Endothelial cell of umbilical vein (primary cell): ENCODE results near the gene ZEB1. TPM values are rescaled to one million over a fixed set of nuclear protein-coding genes. Genes with fewer than 3 reads are reported as not detected.

Source experiments
- BruUV-seq: library from RNA; stranded (reverse); fragments of 400-500 nt; replicated peaks from 2 replicates; lab custom pipeline; 2021; lab: Mats Ljungman, UMichigan
- CTCF ChIA-PET: fragments of 300-600, 350-600 bp; sonication (Branson Sonifier 250); formaldehyde crosslinking; loops from one replicate; lab custom pipeline; 2021; ENCODE audit warnings: antibody characterized with exemption, inconsistent platforms; lab: Charles Lee
- POLR2A ChIA-PET: fragments of 300-600, 350-600 bp; sonication (Branson Sonifier 250); formaldehyde crosslinking; loops from one replicate; lab custom pipeline; 2021; ENCODE audit warnings: antibody characterized with exemption, inconsistent platforms; lab: Charles Lee
- DNase-seq: peaks from one replicate; pipeline ENCODE4 v3.0.0-alpha.2; 2011; ENCODE audit warnings: low read depth, low spot score
- FAIRE-seq: peaks from 2 replicates; lab custom pipeline; 2011; peaks lifted over from hg19 to GRCh38; lab: Jason Lieb, UNC
- H2AFZ ChIP-seq: 2 replicates; pipeline ENCODE4 v1.6.0; 2012; ENCODE audit warnings: low read depth, low read length, control low read depth, inconsistent platforms
- H3K27ac ChIP-seq: 2 replicates; pipeline ENCODE4 v1.5.1; 2011; ENCODE audit warnings: low read depth, mild to moderate bottlenecking, control low read depth, low read length, moderate library complexity; ENCODE audit not compliant: insufficient read depth
- H3K27me3 ChIP-seq, 2 experiments: 2 replicates each; pipeline versions ENCODE4 v1.6.0 to v1.6.1; 2011; ENCODE audit warnings: low read length in 2 of 2, mixed read lengths in 1 of 2; ENCODE audit not compliant: control insufficient read depth in 2 of 2, insufficient read depth in 2 of 2
- H3K36me3 ChIP-seq, 2 experiments: 2 replicates in 1 of 2; 3 replicates in 1 of 2; pipeline ENCODE4 v1.5.1; 2011; ENCODE audit warnings: low read length in 2 of 2, mild to moderate bottlenecking in 1 of 2, moderate library complexity in 1 of 2; ENCODE audit not compliant: control insufficient read depth in 2 of 2, insufficient read depth in 2 of 2; ENCODE audit errors: extremely low read depth in 1 of 2
- H3K4me1 ChIP-seq: 3 replicates; pipeline ENCODE4 v1.5.1; 2011; ENCODE audit warnings: mild to moderate bottlenecking, low read length; ENCODE audit not compliant: control insufficient read depth, insufficient read depth; ENCODE audit errors: extremely low read depth
- H3K4me2 ChIP-seq: 2 replicates; pipeline ENCODE4 v1.6.1; 2011; ENCODE audit warnings: low read length, control low read depth, mixed read lengths; ENCODE audit not compliant: insufficient read depth
- H3K4me3 ChIP-seq, 3 experiments: fragments of 200-600 bp in 1 of 3; sonication (generic), shearing (Covaris generic) in 1 of 3; replicated peaks in 1 of 3; 2 replicates each; pipeline ENCODE4 v1.5.1; 2011 to 2016; ENCODE audit warnings: control low read depth in 3 of 3, low read length in 3 of 3, mild to moderate bottlenecking in 2 of 3, inconsistent platforms in 1 of 3, low read depth in 1 of 3, moderate library complexity in 1 of 3; ENCODE audit not compliant: insufficient read depth in 1 of 3
- H3K79me2 ChIP-seq: 2 replicates; pipeline ENCODE4 v1.6.0; 2012; ENCODE audit warnings: low read length, inconsistent platforms; ENCODE audit not compliant: control insufficient read depth, insufficient read depth
- H3K9ac ChIP-seq: replicated peaks from 2 replicates; pipeline ENCODE3; 2011; ENCODE audit warnings: low read length, control low read depth; ENCODE audit not compliant: insufficient read depth; ENCODE audit errors: extremely low read depth
- H3K9me1 ChIP-seq: replicated peaks from 3 replicates; pipeline ENCODE4 v1.6.0; 2011; ENCODE audit warnings: mild to moderate bottlenecking, low read length; ENCODE audit not compliant: control insufficient read depth, insufficient read depth; ENCODE audit errors: extremely low read depth
- H3K9me3 ChIP-seq: replicated peaks from 2 replicates; pipeline ENCODE4 v1.5.1; 2012; ENCODE audit warnings: low read length, inconsistent platforms; ENCODE audit not compliant: control insufficient read depth, insufficient read depth
- H4K20me1 ChIP-seq: replicated peaks from 2 replicates; pipeline ENCODE3; 2011; ENCODE audit warnings: mild to moderate bottlenecking, low read length; ENCODE audit not compliant: control insufficient read depth, insufficient read depth; ENCODE audit errors: extremely low read depth
- CTCF ChIP-seq, 2 donors: IDR thresholded peaks; 1 replicate in 1 of 2; 2 replicates in 1 of 2; pipeline ENCODE4 v1.5.1; 2011; ENCODE audit warnings: low read length in 2 of 2, mild to moderate bottlenecking in 2 of 2, moderate library complexity in 2 of 2, control low read depth in 1 of 2, inconsistent platforms in 1 of 2, low read depth in 1 of 2; ENCODE audit not compliant: insufficient read depth in 1 of 2; ENCODE audit errors: extremely low read depth in 1 of 2
- EZH2 ChIP-seq: IDR thresholded peaks from 2 replicates; pipeline ENCODE4 v1.6.1; 2012; ENCODE audit warnings: borderline replicate concordance, low read depth, mild to moderate bottlenecking, moderate library complexity, low read length, inconsistent platforms; ENCODE audit not compliant: severe bottlenecking
- FOS ChIP-seq: IDR thresholded peaks from 2 replicates; pipeline ENCODE4 v1.6.1; 2011; ENCODE audit warnings: mild to moderate bottlenecking, low read length, moderate library complexity, borderline replicate concordance; ENCODE audit not compliant: insufficient read depth
- GATA2 ChIP-seq: IDR thresholded peaks from 2 replicates; pipeline ENCODE4 v1.7.0; 2011; ENCODE audit warnings: low read depth, mild to moderate bottlenecking, moderate library complexity, mixed read lengths, low read length; ENCODE audit not compliant: insufficient read length, insufficient read depth
- JUN ChIP-seq: IDR thresholded peaks from 2 replicates; pipeline ENCODE4 v1.6.1; 2011; ENCODE audit warnings: borderline replicate concordance, low read depth; ENCODE audit not compliant: insufficient read length, insufficient read depth
- MAX ChIP-seq: IDR thresholded peaks from 2 replicates; pipeline ENCODE4 v1.6.1; 2011; ENCODE audit not compliant: insufficient read depth, insufficient read length
- MYC ChIP-seq: IDR thresholded peaks from one replicate; pipeline ENCODE4 v1.6.1; 2011; ENCODE audit warnings: mild to moderate bottlenecking, low read depth, low read length
- POLR2A ChIP-seq: IDR thresholded peaks from 2 replicates; pipeline ENCODE4 v1.6.1; 2012; ENCODE audit warnings: low read depth, mild to moderate bottlenecking, control low read depth, low read length
- POLR2AphosphoS5 ChIP-seq: IDR thresholded peaks from 2 replicates; pipeline ENCODE4 v1.6.1; 2012; ENCODE audit warnings: low read depth, mild to moderate bottlenecking, control low read depth, low read length, moderate library complexity; ENCODE audit not compliant: insufficient read depth
- dilution Hi-C: fragments of 300-500 bp; cut with MboI; formaldehyde crosslinking; loops from one replicate; pipeline ENCODE4 v1.15.0; 2019; ENCODE audit warnings: low sequenced_read_pairs; ENCODE audit not compliant: extremely low pct_ligation_motif_present
- intact Hi-C: fragments of 100-400 bp; cut with micrococcal nuclease; formaldehyde crosslinking; loops from one replicate; pipeline ENCODE4 v1.10.0; 2022
- polyA plus RNA-seq, 4 experiments: library from polyadenylated mRNA; depleted of rRNA in 3 of 4; stranded (reverse) in 3 of 4; unstranded in 1 of 4; fragments of >200 nt; gene quantifications; 2 replicates each; pipeline versions ENCODE4 v1.2.1 to v1.2.3, GENCODE V29; 2011 to 2012; ENCODE audit warnings: missing spikeins in 1 of 4
- total RNA-seq: library from RNA; stranded (reverse); gene quantifications from 2 replicates; pipeline ENCODE4 v1.2.3, GENCODE V29; 2021

Gene ZEB1
- total and polyA plus RNA-seq, 2 donors (not counting 3 experiments of a cell fraction or from before 2014, with no cell fraction given), result 19.8 to 130 TPM

- FAIRE-seq (no peak), DNase-seq (no peak)
- Histone ChIP-seq H3K27ac (no peak overlapping the region), H3K4me1 (no peaks in the 10 kb centered on the region), H3K27me3 (no peaks in the 10 kb centered on the region), H4K20me1 (peaks cover 43% of the 10 kb centered on the region), H3K36me3 (no peaks in the 10 kb centered on the region), H3K4me2 (no peak overlapping the region), H2AFZ (no peak overlapping the region), H3K9ac (no peak overlapping the region), H3K9me1 (no peaks in the 10 kb centered on the region), H3K4me3 (no peak overlapping the region), H3K9me3 (no peaks in the 10 kb centered on the region), H3K79me2 (peaks cover 99% of the 10 kb centered on the region)
- CTCF ChIA-PET, result interaction anchor here (1.1 to 1.7 kb wide), 3 partner anchors 8 to 10 kb away, joined by 3 to 7 read pairs (median 4); no protein-coding TSS in a partner anchor
- TF ChIP-seq POLR2A (no peak), MAX (no peak), FOS (no peak), JUN (no peak), CTCF (IDR thresholded peaks at IDR 0.05; ENCODE audit: extremely low read depth in 1 of 2, insufficient read depth in 1 of 2, low read depth in 1 of 2, low read length in 2 of 2) (no peak), GATA2 (no peak), MYC (no peak), EZH2 (no peak), POLR2AphosphoS5 (no peak)
- BruUV-seq, result no TSS peak
- POLR2A ChIA-PET, result no interaction called here
- dilution Hi-C loops (no loop called here), intact Hi-C loops (no loop called here)
Measured at GRCh38 chr10:31343009-31343408, 24.0 kb downstream of the ZEB1 start.
